GM21447 (cell line): ENCODE measurements around the gene S100A7A.

Source experiments
- ATAC-seq: cut with Tn5 transposase; IDR thresholded peaks from one replicate; pipeline ENCODE4 v1.9.1; 2021; ENCODE audit not compliant: unreplicated experiment

Gene S100A7A

DNA sequence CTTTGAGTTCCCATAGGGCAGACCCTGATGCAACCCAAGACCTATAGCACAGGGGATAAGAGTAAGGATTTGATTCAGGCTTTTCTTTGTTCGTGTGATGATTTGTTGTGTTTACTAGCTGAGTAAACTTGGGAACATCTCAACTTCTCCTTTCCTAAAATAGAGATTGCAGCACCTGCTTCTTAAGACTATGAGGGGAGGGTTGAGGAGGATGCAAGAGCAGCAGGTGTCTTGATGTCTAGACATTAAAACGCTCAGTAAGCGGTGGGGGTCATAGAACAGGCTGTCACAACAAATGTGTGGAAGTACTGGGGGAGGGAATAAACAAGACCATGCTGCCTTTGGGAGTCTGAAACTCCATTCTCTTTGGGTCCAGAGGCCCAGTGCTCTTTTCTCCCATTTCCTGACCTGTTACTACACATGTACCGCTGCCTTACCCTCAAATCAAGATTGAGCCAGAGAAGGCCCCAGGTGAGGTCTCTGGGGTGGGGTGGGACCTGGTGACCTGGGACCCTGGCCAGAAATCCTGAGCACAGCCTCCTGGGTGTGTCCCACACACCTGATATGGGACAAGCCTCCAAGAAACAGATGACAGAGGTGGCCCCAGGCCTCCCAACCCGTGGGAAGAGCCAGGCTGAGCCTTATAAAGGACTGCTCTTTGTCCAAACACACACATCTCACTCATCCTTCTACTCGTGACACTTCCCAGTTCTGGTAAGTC lies at the start of gene S100A7A:
TSS of gene S100A7A (plus strand) at position 671 of the 721 bp plus-strand sequence. CDS start 1,563 bp downstream, outside the sequence.
- ATAC-seq: no peak

DNA sequence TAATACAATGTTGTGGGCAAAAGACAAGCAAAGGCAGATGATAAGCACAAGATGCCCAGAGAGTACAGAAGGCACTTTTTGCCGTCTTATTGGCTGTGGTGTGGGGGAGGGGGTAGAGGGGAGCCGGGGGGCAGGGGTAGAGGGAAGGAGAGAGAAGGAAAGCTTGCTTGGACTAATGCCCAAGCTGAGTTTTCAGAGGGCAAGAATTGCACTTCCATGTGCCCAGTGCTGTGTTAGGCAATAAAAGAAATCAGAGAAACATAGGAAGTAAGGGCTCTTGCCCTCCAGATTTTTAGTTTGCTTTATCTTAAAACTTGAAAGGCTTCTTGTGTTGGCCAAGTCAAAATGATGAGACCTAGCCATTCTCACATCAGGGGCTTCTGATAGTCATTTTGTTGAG lies 49.2 kb upstream of the S100A7A start:
- no peak for ATAC-seq

DNA sequence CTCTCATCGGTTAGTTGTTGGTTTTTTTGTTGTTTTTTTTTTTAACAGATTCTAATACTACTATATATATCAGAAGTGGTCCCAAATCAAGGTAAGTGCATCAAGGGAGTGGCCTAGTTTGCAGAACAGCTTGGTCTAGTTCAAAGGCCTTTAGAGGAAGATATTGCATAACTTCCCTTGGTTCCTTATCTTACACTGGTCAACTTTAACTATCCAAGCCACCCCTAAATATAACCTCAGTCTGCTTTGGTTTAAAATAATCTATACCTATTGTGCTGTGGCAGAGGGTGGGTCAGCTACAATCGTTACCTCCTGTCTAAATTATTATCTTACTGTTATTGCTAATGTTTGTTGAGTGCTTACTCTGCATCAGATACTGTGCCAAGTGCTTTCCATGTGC lies 47.8 kb upstream of the S100A7A start:
- no peak for ATAC-seq

DNA sequence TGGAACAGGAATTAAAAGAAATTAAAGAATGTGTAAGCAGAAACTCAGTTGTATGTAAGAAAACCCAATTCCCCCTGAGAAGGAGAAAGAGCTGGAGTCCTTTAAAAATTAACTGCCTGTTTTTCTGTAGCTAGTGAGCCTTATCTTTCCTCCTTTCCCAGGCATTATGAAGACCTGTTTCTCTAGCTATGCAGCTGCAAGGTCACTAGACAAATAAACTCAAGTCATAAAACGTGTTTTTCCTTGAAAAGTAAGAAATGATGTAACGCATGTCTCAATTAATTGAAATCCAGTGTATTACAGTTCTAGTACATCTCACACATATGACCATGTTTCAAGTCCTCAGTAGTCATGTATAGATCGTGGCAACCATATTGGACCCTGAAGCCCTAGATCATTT lies 46.2 kb upstream of the S100A7A start:
- ATAC-seq: no peak

DNA sequence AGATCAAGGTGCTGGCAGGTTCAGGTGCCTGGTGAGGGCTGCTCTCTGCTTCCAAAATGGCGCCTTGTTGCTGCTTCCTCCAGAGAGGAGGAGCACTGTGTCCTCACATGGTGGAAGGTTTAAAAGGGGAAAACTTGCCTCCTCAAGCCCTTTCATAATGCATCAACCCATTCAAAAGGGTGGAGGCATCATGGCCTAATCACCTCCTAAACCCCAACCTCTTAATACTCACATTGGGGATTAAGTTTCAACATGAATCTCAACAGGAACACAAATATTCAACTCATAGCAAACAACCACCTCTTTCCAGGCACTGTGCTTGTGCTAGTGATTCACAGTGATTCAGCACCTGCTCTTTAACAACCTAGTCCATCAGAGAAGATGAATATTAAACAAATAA lies 45.1 kb upstream of the S100A7A start:
- no peak for ATAC-seq

DNA sequence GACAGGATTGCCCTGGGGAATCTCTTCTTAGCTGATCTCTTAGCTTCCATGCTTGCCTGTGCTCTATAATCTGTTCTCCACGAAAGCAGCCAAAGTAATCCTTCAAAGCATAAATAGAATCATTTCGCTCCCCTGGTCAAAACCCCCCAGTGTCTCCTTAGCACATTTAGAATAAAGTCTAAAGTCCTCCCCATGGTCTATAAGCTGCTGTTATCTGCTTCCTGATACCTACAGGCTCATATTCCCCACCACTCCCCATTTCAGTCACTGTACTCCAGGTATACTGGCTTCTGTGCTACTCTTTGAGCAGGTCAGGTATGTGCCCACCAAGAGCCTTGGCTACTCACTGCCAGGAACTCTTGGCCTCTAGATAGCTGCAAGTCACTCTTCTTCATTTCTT lies 43.7 kb upstream of the S100A7A start:
- no peak for ATAC-seq

DNA sequence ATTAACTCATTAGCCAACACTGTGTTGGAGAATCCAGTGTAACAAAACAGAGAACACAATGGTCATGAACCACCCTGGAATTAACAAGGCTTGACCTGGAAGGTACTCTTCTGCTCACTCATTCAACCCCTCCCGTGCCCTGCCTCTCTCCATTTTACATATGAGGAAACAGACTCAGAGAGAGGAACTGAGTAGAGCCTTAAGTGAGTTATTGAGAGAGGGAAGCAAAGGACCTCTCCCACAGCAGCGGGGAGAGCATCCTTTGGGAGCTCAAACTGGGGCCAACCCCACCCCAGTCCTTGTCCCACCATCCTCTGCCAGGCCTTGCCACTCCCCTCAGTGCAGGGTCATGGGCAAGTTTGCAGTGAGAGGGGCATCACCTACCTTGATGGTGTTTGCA lies 42.2 kb upstream of the S100A7A start:
- ATAC-seq: no peak

DNA sequence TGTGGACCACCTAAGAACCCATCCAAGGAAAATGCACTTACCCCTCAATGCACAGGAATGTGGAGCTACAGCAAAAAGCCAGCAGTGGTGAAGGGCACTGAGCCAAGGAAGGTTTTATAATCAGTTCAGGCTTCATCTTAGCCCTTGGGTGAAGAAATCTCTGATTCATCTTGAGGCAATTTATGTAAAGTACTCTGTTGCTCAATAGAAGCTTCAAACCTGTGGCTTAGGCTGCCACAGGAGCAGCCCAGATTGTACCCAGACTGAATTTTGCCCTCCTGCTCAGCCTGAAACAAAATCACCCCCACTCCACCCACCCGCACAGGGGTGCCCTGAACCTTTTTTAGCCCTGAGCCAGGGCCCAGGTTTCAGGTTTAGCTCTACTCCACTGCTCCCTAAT lies 40.8 kb upstream of the S100A7A start, which contains the start of gene S100A12:
TSS of gene S100A12 (minus strand) at position 111 of the 400 bp plus-strand sequence. CDS start 1,029 bp downstream, outside the sequence.
- no peak for ATAC-seq

DNA sequence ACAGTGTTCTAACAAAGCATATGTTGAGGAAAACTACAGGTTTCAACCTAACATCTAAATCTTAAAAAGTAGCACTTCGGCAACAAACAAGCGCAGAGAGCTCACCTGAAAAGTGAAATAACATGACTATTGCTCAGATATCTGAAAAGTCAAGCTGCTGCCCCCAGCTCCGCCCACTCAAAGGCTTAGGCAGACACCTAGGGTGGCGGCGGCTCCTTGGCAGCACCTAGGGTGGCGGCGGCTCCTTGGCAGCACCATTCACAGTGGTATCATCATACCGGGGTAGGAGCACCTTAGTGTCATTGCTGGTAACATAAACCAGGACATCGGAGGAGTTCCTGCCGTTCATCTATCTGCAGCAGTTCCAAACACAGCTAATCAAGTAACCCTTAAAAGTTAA lies 36.7 kb upstream of the S100A7A start:
- no peak for ATAC-seq

DNA sequence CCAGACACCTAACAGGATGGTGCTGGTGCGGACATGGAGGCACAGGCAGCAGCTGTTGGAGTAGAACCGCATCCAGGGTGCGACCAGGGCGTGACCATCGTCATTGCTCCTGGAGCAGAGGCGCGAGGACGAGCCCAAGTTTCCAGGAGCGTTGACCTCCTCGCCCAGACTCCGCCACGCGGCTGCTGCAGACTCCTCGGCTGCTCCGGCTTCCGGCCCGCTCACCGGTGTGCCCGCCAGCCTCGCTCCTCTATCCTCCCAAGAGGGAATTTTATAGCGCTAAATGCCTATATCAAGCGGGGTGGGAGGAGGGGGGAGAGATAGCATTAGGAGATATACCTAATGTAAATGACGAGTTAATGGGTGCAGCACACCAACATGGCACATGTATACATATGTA lies 35.6 kb upstream of the S100A7A start:
- no peak for ATAC-seq

DNA sequence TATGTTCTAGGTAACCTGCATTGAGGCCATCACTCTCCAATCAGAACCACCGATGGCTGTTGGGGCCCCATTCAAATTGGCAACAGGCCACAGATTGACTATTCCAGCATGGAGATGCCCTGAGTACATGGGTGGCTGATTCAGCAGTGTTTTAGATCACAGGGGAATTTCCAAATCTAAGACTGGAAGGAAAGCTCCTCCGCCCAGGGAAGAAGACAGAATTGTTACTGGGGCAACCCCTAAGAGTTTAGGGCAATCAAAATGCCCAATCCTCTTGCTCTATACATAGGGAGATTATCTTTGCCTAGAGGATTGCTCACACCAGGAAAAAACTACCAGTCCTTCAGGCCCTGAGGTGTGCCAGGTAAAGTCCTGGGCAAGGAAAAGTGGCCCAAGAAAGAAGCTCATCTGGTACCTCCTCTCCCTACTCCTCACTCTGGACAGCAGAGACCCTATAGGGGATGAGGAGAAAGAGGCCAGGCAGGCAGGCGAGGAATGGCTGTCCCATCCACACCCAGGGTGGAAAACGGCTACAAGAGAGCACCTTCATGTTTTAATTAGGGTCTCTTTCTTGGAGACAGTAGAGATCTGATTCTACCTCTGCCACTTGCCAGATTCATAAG lies 31.3 kb upstream of the S100A7A start:
- ATAC-seq: no peak

DNA sequence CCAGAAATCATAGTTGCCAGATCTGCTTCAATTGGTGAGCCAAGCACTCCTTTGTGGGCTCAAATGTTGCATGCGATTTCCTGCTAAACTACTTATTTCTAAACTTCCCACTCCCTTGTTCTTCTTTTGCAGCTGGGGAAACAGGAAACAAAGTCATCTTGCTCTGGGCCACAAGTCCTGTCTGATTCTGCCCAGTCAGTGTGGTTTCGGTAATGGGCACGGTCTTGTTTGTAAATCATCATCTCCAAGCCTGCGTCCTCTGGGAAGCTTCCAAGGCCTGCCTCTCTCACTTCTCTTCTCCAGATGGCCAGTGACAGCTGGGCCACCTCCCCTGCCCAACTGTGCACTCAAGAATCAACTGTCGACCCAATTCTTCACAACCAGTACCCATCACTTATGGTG lies 29.8 kb upstream of the S100A7A start:
- no peak for ATAC-seq

DNA sequence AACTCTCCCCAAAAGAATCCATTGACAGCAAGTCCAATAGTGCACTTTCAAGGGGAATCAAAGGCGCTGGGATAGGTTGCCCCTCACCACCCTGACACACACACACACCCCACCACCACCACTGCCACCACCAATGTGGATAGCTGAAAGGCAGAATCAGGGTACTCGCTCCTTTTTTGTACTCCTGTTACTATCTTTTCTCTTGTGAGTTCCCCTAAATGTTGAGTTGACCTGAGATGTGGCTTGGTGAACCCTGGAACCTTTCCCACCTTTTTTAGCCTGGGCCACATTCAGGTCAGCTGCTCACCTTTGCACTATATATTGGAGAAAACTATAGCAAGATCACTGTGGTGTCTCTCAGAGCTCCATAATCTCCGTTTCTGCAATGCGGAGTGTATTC lies 29.3 kb upstream of the S100A7A start:
- ATAC-seq: no peak

DNA sequence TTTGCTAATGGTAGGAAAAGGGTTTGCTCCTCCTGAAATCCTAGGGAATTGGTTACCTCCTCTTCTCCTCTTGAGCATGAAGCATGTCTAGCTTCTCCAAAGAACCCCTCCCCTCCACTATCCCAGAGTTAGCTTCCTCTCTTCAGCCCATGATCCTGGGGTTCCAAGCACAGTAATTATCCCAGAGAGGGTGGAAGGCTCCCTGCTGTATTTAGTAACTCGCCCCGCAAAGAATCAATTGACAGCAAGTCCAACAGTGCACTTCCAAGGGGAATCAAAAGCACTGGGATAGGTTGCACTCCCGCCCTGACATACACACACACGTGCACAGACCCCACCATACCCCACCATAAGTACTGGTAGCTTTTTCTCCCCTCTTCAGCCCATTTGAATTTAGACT lies 28.5 kb upstream of the S100A7A start:
- ATAC-seq: no peak

DNA sequence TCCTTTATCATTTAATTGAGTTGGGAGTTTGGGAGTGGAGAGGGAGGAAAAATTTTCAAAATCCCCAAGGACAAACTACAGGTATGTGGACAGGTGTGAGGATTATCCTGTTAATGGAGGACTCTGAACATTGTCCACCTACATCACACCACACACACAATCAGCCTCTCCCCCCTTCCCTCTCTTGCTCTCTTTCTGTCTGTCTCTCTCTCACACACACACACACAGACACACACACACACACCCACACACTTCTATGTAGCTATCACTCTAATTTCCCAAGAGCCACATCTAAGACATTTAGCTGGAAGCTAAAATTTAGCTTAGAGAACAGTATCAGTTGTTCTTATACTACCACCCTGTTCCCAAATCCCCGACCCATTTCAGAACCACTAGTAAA lies 26.9 kb upstream of the S100A7A start:
- no peak for ATAC-seq

DNA sequence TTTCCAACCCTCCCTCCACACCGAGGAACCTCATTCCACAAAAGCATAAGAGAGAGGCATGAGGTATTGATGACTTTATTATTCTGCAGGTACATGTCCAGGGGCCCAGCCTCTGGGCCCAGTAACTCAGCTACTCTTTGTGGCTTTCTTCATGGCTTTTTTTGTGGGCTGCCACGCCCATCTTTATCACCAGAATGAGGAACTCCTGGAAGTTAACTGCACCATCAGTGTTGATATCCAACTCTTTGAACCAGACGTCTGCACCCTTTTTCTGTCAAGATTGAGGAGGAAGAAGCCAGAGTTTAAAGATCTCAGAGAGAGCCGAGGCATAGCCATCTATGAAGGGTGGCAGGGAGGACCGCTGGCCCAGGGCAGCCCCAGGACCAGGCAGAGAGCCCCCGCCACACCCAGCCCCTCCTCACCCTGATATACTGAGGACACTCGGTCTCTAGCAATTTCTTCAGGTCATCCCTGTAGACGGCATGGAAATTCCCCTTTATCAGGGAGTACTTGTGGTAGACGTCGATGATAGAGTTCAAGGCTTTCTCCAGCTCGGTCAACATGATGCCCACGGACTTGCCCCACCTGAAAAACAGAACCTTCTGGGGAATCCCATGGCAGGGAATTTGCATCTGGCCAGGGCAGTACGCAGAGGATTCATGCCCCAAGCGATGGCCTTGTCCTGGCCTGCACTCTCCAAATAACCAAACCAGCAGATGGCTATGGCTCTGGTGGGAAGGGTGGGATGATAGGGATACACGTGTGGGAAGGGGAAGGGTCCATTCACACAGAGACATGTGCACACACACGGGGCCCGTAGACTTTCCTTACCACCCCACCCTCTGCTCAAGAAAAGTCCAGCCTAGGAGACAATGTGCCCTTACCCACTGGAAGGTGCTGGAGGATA lies 26.1 kb upstream of the S100A7A start:
- no peak for ATAC-seq

DNA sequence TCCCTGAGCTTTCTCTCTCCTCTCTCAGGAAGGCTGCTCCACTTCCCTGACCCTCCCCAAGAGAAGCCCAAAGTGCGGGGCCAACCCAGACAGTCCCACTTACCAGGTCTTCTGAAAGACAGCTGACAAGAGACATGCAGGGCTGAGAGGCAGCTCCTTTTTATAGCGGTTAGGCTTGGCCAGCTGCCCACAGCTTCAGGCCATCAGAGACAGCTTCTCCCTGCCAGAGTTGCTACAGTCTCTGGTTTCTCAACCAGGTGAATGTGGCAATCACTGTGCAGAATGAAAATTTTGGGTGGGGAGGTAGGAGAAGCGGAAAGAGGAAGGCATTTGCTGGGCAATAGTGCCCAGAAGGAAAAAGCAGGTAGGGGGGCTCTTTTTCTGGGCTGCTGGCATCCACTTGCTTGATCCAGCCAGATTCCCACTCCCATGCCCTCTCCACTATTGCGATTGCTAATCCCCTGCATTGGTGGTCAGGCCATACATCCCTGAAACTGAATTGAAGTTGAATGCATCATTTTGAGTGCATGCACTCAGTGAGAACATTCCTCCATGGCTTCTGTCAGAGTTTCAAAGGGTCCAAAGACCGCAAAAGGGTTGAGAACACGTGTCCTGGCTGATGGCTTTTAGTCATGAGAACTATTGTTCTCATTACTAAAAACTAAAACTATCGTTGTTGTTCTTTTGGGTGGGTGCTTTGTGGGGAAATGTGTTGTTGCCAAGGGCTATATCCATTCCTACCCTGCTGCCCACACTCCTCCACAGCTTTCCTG lies 25.2 kb upstream of the S100A7A start, which contains the start of gene S100A8:
TSS of gene S100A8 (minus strand) at position 136 of the 773 bp plus-strand sequence. CDS start 538 bp downstream, outside the sequence.
- no peak for ATAC-seq

DNA sequence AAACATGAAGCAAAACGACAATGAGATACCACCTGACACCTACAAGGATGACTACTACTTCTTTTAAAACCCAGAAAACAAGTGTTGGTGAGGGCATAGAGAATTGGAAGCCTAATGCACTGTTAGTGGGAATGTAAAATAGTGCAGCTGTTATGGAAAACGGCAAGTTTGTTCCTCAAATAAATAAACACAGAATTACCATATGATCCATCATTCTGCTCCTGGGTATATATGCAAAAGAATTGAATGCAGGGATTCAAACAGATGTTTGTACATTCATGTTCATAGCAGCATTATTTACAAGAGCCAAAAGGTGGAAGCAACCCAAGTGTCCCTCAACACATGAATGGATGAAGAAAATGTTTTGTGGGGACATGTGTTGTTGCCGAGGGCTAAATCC lies 24.1 kb upstream of the S100A7A start:
- no peak for ATAC-seq

DNA sequence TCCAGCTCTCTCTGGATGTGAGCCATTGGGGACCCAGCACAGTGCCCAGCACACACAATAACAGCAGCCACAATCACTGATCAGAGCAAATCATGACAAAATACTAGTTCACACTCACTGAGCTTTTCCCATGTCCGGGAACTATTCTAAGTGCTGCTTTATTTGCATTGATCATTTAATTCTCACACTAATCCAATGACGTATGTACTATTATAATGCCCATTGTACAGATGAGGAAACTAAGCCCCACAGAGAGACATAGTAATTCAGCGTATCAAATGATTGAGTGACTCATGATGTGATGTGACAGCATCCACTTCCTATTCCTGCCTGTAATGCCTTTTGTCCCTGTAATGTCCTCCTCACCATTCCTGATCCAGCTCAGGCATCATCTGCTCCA lies 23.5 kb upstream of the S100A7A start:
- no peak for ATAC-seq

DNA sequence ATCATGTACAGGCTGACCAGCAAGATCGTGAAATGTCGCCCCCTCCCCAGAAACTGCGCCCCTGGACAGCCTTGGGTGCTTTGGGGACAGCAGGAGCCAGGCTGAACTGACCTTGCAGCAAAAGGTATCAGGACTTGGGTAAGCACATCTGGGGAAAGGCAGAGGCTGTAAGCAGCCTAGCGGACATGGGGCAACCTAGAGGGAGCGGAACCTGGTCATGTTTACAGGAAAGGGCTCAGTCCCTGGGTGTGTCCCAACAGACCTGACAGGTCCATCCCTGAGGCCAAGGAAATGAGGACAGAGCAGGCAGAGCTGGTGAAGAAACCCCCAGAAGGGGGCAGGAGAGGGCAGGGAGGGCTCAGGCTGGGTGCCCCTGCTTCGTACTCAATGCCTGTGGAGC lies 22.4 kb upstream of the S100A7A start:
- no peak for ATAC-seq

DNA sequence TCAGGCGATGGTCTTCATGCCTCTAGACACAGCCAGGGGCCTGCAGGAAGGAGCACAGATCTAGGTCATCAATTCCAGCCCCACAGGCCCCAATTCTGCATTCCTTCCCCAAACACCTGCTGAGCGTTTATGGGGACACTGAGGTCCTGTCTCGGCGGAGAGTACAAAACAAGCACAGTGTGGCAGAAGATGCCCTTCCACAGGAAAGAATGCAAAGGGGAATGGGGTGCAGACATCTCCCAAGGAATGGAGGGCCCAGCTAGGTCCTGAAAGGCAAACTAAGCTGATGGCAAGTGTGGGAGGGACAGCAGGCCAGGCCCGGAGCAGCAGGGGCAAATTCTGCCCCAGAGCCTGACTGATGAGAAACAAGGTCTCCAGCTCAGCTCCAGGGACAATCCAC lies 21.9 kb upstream of the S100A7A start:
- no peak for ATAC-seq
